Natural killer cell (primary cell): ENCODE results near the gene HELT. TPM values are rescaled to one million over a fixed set of nuclear protein-coding genes. Genes with fewer than 3 reads are reported as not detected.
A peak's percentile ranks its signal among the peaks of the same experiment; 100 is the strongest.

Source experiments
- ATAC-seq, 3 donors: fragments of 150-1000 bp in 2 of 3; fragments of 200-7000 bp in 1 of 3; cut with Tn5 transposase; 1 replicate in 1 of 3; 2 replicates in 2 of 3; pipeline ENCODE4 v1.10.0; 2021; ENCODE audit warnings: mild to moderate bottlenecking in 2 of 3, moderate library complexity in 2 of 3
- DNase-seq, 2 donors: peaks; one replicate each; pipeline versions ENCODE4 v3.0.0 to v3.0.0-alpha.2; 2013 to 2021; ENCODE audit warnings: mixed read lengths in 1 of 2
- H3K27ac ChIP-seq: one replicate; pipeline ENCODE4 v1.5.1; 2013; ENCODE audit warnings: mild to moderate bottlenecking, low read length
- H3K27me3 ChIP-seq: one replicate; pipeline ENCODE4 v1.6.1; 2013; ENCODE audit warnings: low read length; ENCODE audit not compliant: control insufficient read depth, insufficient read depth
- H3K36me3 ChIP-seq: one replicate; pipeline ENCODE4 v1.6.1; 2013; ENCODE audit warnings: low read length; ENCODE audit not compliant: control insufficient read depth, insufficient read depth
- H3K4me1 ChIP-seq: one replicate; pipeline ENCODE4 v1.6.1; 2013; ENCODE audit warnings: low read length; ENCODE audit not compliant: control insufficient read depth, insufficient read depth
- H3K4me3 ChIP-seq: one replicate; pipeline ENCODE4 v1.5.1; 2013; ENCODE audit warnings: low read length
- H3K9me3 ChIP-seq: one replicate; pipeline ENCODE4 v1.6.1; 2013; ENCODE audit warnings: low read length; ENCODE audit not compliant: control insufficient read depth, insufficient read depth
- H3K27ac Mint-ChIP-seq, 2 donors: one replicate each; pipeline ENCODE4 v1.8.0; 2022; ENCODE audit warnings: mild to moderate bottlenecking in 2 of 2, mixed read lengths in 2 of 2, moderate library complexity in 1 of 2
- H3K27me3 Mint-ChIP-seq, 2 donors: one replicate each; pipeline ENCODE4 v1.8.0; 2022; ENCODE audit warnings: low read depth in 2 of 2, mixed read lengths in 2 of 2
- H3K36me3 Mint-ChIP-seq: one replicate; pipeline ENCODE4 v1.8.0; 2022; ENCODE audit warnings: mixed read lengths
- H3K4me1 Mint-ChIP-seq, 2 donors: one replicate each; pipeline ENCODE4 v1.8.0; 2022; ENCODE audit warnings: mixed read lengths in 2 of 2
- H3K4me3 Mint-ChIP-seq: one replicate; pipeline ENCODE4 v1.8.0; 2022; ENCODE audit warnings: mild to moderate bottlenecking, moderate library complexity, mixed read lengths
- H3K9me3 Mint-ChIP-seq, 2 donors: one replicate each; pipeline ENCODE4 v1.8.0; 2022; ENCODE audit warnings: mixed read lengths in 2 of 2
- WGBS: methylation state at CpG from one replicate; pipeline ENCODE4 v1.1.7; 2013; ENCODE audit warnings: missing lambda C conversion rate; ENCODE audit not compliant: insufficient coverage; 5-methylcytosine and 5-hydroxymethylcytosine counted together
- intact Hi-C: fragments of 100-400 bp; cut with micrococcal nuclease; formaldehyde crosslinking; loops from one replicate; pipeline ENCODE4 v1.14.2; 2022
- total RNA-seq, 4 donors: library from RNA; stranded (reverse); fragments of 120-200 nt in 1 of 4; gene quantifications; one replicate each; pipeline versions ENCODE4 v1.2.3 to v1.2.4, GENCODE V29; 2013 to 2022
- TF ChIP-seq, protein P1 (sequence below): fragments of 200-600 bp; IDR thresholded peaks from one replicate; pipeline ENCODE4 v1.8.0; 2022; ENCODE audit warnings: antibody characterized with exemption

The HELT gene, protein sequence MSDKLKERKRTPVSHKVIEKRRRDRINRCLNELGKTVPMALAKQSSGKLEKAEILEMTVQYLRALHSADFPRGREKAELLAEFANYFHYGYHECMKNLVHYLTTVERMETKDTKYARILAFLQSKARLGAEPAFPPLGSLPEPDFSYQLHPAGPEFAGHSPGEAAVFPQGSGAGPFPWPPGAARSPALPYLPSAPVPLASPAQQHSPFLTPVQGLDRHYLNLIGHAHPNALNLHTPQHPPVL
- total RNA-seq: not detected
- not detected for total RNA-seq (2013)

DNA sequence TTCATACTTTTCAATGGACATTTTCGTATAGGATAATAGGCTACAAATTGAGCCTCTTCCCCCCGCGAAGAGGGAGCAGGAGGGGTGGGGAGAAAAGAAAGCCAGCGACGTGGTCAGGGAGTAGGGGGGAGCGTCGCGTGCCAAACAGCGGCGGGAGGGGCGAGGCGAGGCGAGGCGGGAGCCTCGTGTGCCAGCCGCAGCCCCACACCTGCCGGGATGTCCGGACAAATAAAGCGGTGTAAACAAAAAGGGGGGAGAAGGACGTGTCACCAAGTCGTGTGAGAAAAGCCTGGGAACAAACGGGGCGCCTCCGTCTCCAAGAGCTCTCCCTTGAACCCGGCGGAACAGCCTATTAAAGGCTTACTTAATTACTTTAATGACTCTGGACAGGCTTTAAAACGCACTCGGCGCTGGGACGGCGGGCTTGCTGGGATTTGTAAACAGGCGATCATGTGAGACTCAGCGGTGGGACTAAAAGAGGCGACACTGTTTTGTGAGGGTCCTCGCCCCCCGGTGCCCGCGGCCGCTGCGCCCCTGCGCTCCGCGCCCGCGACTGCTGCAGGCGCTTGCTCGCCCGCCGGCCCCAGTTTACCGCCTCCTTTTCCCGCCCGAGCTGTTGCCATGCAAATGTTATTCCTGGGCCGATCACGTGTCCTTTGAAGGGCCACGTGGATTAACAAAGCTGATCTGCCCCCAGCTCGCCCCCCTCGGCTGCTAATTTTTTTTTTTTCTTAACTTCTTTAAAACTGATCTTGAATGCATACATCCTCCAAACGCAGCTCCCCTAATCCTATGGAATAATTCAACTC lies at the start of gene HELT:
Gene HELT, plus strand, starts transcription at position 527 of the 809 bp plus-strand sequence. CDS start 439 bp downstream, outside the sequence.
- Mint-ChIP-seq H3K36me3 (no peaks in the 10 kb centered on the region), H3K4me1 (peaks cover 0 to 4% of the 10 kb centered on the region in 2 donors), H3K9me3 (no peaks in the 10 kb centered on the region), H3K27me3 (peaks cover 65 to 79% of the 10 kb centered on the region in 2 donors), H3K4me3 (no peak within 1 kb of the TSS), H3K27ac (no peak within 1 kb of the TSS)
- 3% methylated on average over 58 of the region's 58 CpGs for WGBS
- ATAC-seq (no peak), DNase-seq (no peak)
- Histone ChIP-seq H3K36me3 (no peaks in the 10 kb centered on the region), H3K4me1 (no peaks in the 10 kb centered on the region), H3K4me3 (no peak within 1 kb of the TSS), H3K27me3 (peaks cover 41% of the 10 kb centered on the region), H3K9me3 (no peaks in the 10 kb centered on the region), H3K27ac (no peak within 1 kb of the TSS)
- intact Hi-C loops: no loop called here
- TF ChIP-seq, protein P1, sequence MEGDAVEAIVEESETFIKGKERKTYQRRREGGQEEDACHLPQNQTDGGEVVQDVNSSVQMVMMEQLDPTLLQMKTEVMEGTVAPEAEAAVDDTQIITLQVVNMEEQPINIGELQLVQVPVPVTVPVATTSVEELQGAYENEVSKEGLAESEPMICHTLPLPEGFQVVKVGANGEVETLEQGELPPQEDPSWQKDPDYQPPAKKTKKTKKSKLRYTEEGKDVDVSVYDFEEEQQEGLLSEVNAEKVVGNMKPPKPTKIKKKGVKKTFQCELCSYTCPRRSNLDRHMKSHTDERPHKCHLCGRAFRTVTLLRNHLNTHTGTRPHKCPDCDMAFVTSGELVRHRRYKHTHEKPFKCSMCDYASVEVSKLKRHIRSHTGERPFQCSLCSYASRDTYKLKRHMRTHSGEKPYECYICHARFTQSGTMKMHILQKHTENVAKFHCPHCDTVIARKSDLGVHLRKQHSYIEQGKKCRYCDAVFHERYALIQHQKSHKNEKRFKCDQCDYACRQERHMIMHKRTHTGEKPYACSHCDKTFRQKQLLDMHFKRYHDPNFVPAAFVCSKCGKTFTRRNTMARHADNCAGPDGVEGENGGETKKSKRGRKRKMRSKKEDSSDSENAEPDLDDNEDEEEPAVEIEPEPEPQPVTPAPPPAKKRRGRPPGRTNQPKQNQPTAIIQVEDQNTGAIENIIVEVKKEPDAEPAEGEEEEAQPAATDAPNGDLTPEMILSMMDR: no peak

- peaks cover 7% of the 10 kb centered on the region in 2 donors for H3K4me1 Mint-ChIP-seq
These were observed 49.5 kb upstream of the HELT start for GRCh38 chr4:184968784-184969201.

GRCh38 chr4:184969610-184970009 lies 48.7 kb upstream of the HELT start:
- Histone ChIP-seq H3K27ac (no peak overlapping the region), H3K27me3 (no peaks in the 10 kb centered on the region), H3K4me3 (no peak overlapping the region), H3K4me1 (no peaks in the 10 kb centered on the region), H3K36me3 (no peaks in the 10 kb centered on the region), H3K9me3 (no peaks in the 10 kb centered on the region)
- no peak overlapping the region for H3K27ac Mint-ChIP-seq
- ATAC-seq (peak in 1 of 3 donors; percentile 2), DNase-seq (no peak)
- intact Hi-C loops: loop anchor here (5.0 to 10.0 kb wide), 2 partner anchors 435 to 492 kb away; no protein-coding TSS in a partner anchor
- H3K4me3 Mint-ChIP-seq: no peak overlapping the region
- H3K4me1 Mint-ChIP-seq: peaks cover 6 to 7% of the 10 kb centered on the region in 2 donors
- TF ChIP-seq, protein P1: no peak
- peaks cover 2 to 3% of the 10 kb centered on the region in 2 donors for H3K9me3 Mint-ChIP-seq
- H3K27me3 Mint-ChIP-seq: peaks cover 6 to 9% of the 10 kb centered on the region in 2 donors
- peaks cover 6% of the 10 kb centered on the region for H3K36me3 Mint-ChIP-seq
- 96% methylated on average over 5 of the region's 5 CpGs for WGBS

More at GRCh38 chr4:184968784-184969201, 49.5 kb upstream of the HELT start:
- H3K9me3 ChIP-seq: no peaks in the 10 kb centered on the region
- peak; percentile 9 to 24 (median 11) for ATAC-seq
- no peak overlapping the region for H3K27ac ChIP-seq
- Mint-ChIP-seq H3K4me3 (no peak overlapping the region), H3K27me3 (peaks cover 7 to 9% of the 10 kb centered on the region in 2 donors), H3K36me3 (peaks cover 7% of the 10 kb centered on the region), H3K27ac (peak overlapping the region in 1 of 2 donors; percentile 79), H3K9me3 (peaks cover 2 to 3% of the 10 kb centered on the region in 2 donors)
- TF ChIP-seq, protein P1: no peak
- H3K4me1 ChIP-seq: no peaks in the 10 kb centered on the region
- no peak for DNase-seq
- intact Hi-C loops: loop anchor here (10.0 kb wide), 1 partner anchor 434 kb away; no protein-coding TSS in a partner anchor
- WGBS: 94% methylated on average over 5 of the region's 5 CpGs
- H3K36me3 ChIP-seq: no peaks in the 10 kb centered on the region
- H3K4me3 ChIP-seq: no peak overlapping the region
- H3K27me3 ChIP-seq: no peaks in the 10 kb centered on the region
